Measurements from ENCODE around the gene TRIP4. TPM values are rescaled to one million over a fixed set of nuclear protein-coding genes. Genes with fewer than 3 reads are reported as not detected.

TRIP4 gene
- total and polyA plus RNA-seq, 2 donors (not counting 3 experiments of a cell fraction or from before 2014, with no cell fraction given): 10.9 to 31.1 TPM

- DNase-seq (ENCODE audit: low read depth, low spot score) (no peak), FAIRE-seq (no peak)
- Histone ChIP-seq H3K27me3 (ENCODE audit: control insufficient read depth in 2 of 2, insufficient read depth in 2 of 2, low read length in 2 of 2) (no peaks in the 10 kb centered on the region), H3K9me1 (replicated peaks; ENCODE audit: control insufficient read depth, extremely low read depth, insufficient read depth, low read length) (no peaks in the 10 kb centered on the region), H3K9me3 (replicated peaks; ENCODE audit: control insufficient read depth, insufficient read depth, low read length) (no peaks in the 10 kb centered on the region), H3K9ac (replicated peaks; ENCODE audit: extremely low read depth, insufficient read depth, low read length) (no peak overlapping the region), H3K27ac (ENCODE audit: insufficient read depth, low read depth, low read length) (no peak overlapping the region), H2AFZ (ENCODE audit: low read depth, low read length) (no peak overlapping the region), H3K36me3 (ENCODE audit: control insufficient read depth in 2 of 2, extremely low read depth in 1 of 2, insufficient read depth in 2 of 2, low read length in 2 of 2) (peaks cover 9 to 15% of the 10 kb centered on the region in 2 experiments), H3K4me3 (replicated peaks in 1 of 3; ENCODE audit: insufficient read depth in 1 of 3, low read depth in 1 of 3, low read length in 3 of 3) (no peak overlapping the region), H3K79me2 (ENCODE audit: control insufficient read depth, insufficient read depth, low read length) (no peaks in the 10 kb centered on the region), H4K20me1 (replicated peaks; ENCODE audit: control insufficient read depth, extremely low read depth, insufficient read depth, low read length) (no peaks in the 10 kb centered on the region), H3K4me1 (ENCODE audit: control insufficient read depth, extremely low read depth, insufficient read depth, low read length) (no peaks in the 10 kb centered on the region), H3K4me2 (ENCODE audit: insufficient read depth, low read length) (no peak overlapping the region)
- dilution Hi-C loops (cut with MboI; ENCODE audit: extremely low pct_ligation_motif_present, low sequenced_read_pairs) (no loop called here), intact Hi-C loops (cut with micrococcal nuclease) (no loop called here)
- ChIA-PET POLR2A (no interaction called here), CTCF (interaction anchor here (1.0 kb wide), 1 partner anchor 231 kb away, joined by 5 read pairs; no protein-coding TSS in a partner anchor)
- no TSS peak for BruUV-seq (replicated peaks)
- TF ChIP-seq MAX (IDR thresholded peaks at IDR 0.05; ENCODE audit: insufficient read depth, insufficient read length) (no peak), CTCF (IDR thresholded peaks at IDR 0.05; ENCODE audit: extremely low read depth in 1 of 2, insufficient read depth in 1 of 2, low read depth in 1 of 2, low read length in 2 of 2) (no peak), GATA2 (IDR thresholded peaks at IDR 0.05; ENCODE audit: insufficient read depth, insufficient read length, low read depth, low read length) (no peak), FOS (IDR thresholded peaks at IDR 0.05; ENCODE audit: borderline replicate concordance, insufficient read depth, low read length) (no peak), MYC (IDR thresholded peaks at IDR 0.05; ENCODE audit: low read depth, low read length) (no peak), JUN (IDR thresholded peaks at IDR 0.05; ENCODE audit: borderline replicate concordance, insufficient read depth, insufficient read length, low read depth) (no peak), POLR2A (IDR thresholded peaks at IDR 0.05; ENCODE audit: low read depth, low read length) (no peak), EZH2 (IDR thresholded peaks at IDR 0.05; ENCODE audit: borderline replicate concordance, low read depth, low read length, severe bottlenecking) (no peak), POLR2AphosphoS5 (IDR thresholded peaks at IDR 0.05; ENCODE audit: insufficient read depth, low read depth, low read length) (no peak)
These were observed 35.1 kb downstream of the TRIP4 start for GRCh38 chr15:64422697-64423096.

Measured in endothelial cell of umbilical vein (primary cell).